SH-SY5Y (cell line): Measurements from ENCODE around the gene FBLN5.

Source experiments
- GATA2 ChIP-seq: IDR thresholded peaks from 2 replicates; pipeline ENCODE4 v1.6.1; 2011; ENCODE audit warnings: mild to moderate bottlenecking, low read depth, low read length
- GATA3 ChIP-seq: IDR thresholded peaks from 2 replicates; pipeline ENCODE4 v1.6.1; 2011; ENCODE audit warnings: low read depth, mild to moderate bottlenecking, low read length, moderate library complexity

GRCh38 chr14:91898372-91898771 lies 49.1 kb downstream of the FBLN5 start:
- TF ChIP-seq GATA2 (no peak), GATA3 (no peak)
